Keratinocyte (primary cell): ENCODE measurements around the gene SLC17A9.

Source experiments
- CTCF ChIP-seq, 3 experiments: IDR thresholded peaks in 1 of 3; conservative IDR thresholded peaks in 1 of 3; optimal IDR thresholded peaks in 1 of 3; 2 replicates in 2 of 3; 3 replicates in 1 of 3; pipeline versions ENCODE3 to v1.5.1; 2011; ENCODE audit warnings: low read length in 3 of 3, mild to moderate bottlenecking in 3 of 3, moderate library complexity in 2 of 3, control low read depth in 1 of 3, inconsistent platforms in 1 of 3; ENCODE audit not compliant: insufficient read depth in 2 of 3; ENCODE audit errors: extremely low read depth in 1 of 3
- EZH2 ChIP-seq: IDR thresholded peaks from one replicate; pipeline ENCODE4 v1.6.1; 2012; ENCODE audit warnings: inconsistent platforms, mild to moderate bottlenecking, low read length, moderate library complexity

GRCh38 chr20:63015662-63016361, 63.3 kb downstream of the SLC17A9 start:
- TF ChIP-seq CTCF (optimal IDR thresholded peaks at IDR 0.05 in 1 of 3, IDR thresholded peaks at IDR 0.05 in 1 of 3, conservative IDR thresholded peaks at IDR 0.05 in 1 of 3; ENCODE audit: extremely low read depth in 1 of 3, insufficient read depth in 2 of 3, low read length in 3 of 3), result no peak
- no peak for TF ChIP-seq EZH2
